WI38 (cell line): ENCODE results near the gene TTC9C.

ENCODE experiments used
- H3K4me3 ChIP-seq: 2 replicates; pipeline ENCODE4 v1.5.1; 2011; ENCODE audit warnings: low read depth, mild to moderate bottlenecking, control low read depth, low read length
- TF ChIP-seq, protein P1 (sequence below): IDR thresholded peaks from 2 replicates; pipeline ENCODE4 v1.5.1; 2012; ENCODE audit warnings: low read depth, mild to moderate bottlenecking, control low read depth, low read length

Gene TTC9C

DNA sequence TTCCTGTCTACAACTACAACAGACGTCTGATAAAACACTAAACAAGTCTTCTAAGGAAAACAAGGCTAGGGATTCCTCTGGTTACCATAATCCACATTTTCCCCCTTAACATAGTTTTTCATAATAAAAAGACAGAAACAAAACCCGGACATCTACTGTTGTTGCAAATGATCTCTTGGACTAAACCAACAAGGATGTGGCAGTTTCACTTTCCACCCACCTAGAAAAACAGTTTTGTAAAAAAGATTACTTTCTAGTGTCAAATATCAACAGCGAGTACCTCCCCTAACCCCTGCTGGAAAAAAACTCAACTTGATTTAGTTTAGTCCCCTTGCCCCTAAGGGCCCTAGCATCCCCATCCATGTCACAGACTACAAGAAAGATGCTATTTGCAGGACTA, 15.4 kb upstream of the TTC9C start:
- no peak overlapping the region for H3K4me3 ChIP-seq
- TF ChIP-seq, protein P1, sequence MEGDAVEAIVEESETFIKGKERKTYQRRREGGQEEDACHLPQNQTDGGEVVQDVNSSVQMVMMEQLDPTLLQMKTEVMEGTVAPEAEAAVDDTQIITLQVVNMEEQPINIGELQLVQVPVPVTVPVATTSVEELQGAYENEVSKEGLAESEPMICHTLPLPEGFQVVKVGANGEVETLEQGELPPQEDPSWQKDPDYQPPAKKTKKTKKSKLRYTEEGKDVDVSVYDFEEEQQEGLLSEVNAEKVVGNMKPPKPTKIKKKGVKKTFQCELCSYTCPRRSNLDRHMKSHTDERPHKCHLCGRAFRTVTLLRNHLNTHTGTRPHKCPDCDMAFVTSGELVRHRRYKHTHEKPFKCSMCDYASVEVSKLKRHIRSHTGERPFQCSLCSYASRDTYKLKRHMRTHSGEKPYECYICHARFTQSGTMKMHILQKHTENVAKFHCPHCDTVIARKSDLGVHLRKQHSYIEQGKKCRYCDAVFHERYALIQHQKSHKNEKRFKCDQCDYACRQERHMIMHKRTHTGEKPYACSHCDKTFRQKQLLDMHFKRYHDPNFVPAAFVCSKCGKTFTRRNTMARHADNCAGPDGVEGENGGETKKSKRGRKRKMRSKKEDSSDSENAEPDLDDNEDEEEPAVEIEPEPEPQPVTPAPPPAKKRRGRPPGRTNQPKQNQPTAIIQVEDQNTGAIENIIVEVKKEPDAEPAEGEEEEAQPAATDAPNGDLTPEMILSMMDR: no peak

GRCh38 chr11:62713343-62713742, 14.9 kb upstream of the TTC9C start:
- H3K4me3 ChIP-seq: no peak overlapping the region
- TF ChIP-seq, protein P1: no peak

DNA sequence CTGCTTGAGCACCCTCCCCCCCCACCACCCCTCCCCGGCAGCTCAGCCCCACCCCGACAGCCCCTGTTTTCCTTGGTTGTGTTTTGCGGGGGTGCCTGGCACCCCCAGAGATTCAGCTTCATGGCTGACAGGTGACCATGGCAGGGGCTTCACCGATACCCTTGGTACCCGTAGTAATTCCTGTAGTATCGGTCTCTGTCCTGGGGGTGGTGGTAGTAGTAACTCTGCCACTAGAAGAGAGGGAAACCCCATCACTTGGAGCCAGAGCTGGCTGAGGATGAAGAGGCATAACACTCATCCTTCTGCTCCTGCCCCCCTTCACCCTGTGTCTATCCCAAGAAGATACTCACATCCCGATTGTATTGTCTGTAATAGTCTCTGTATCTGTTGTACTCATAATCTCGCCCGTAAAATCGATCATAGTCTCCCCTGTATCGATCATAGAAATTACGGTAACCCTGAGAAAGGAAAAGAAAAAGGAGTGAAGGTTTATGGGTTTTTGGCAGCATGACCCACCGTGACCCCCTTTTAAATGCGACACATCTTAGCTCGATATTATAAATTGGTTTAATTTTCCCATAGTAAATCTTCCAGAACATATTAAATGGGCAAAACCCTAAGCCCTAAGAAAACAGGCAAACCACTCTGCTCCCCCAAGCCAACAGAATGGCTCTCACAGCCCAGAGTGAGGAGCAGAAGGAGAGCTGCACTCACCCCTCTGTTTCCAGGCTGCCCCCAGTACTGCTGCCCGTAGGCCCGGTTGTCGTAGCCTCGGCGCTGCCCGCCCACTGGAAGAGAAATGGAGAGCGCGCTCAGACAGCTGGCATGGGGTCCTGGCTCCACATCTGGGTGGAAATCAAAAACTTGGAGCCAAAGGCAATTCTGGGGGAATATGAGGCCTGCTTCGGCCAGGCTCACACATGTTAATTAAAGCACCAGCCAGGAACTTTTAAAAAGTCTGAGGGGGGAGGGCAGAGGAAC, 12.8 kb upstream of the TTC9C start:
- no peak overlapping the region for H3K4me3 ChIP-seq
- TF ChIP-seq, protein P1: no peak

DNA sequence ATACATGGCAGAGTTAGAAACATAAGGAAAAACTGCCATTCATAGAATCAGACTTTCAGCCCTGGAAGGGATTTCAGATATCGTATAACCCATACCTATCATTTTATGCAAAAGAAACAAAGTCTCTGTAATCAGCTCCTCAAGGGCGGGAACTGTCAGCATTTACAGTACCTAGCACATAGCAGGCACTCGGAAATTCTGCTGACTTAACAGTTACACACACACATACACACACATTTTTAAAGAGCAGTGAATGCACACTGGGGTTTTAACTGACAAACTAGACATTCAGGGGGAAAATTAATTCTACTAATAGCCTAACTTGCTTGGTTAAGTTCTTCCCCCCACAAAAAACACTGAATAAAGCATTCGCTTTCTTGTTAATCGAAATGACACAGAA, 12.1 kb upstream of the TTC9C start:
- TF ChIP-seq, protein P1: no peak
- no peak overlapping the region for H3K4me3 ChIP-seq

DNA sequence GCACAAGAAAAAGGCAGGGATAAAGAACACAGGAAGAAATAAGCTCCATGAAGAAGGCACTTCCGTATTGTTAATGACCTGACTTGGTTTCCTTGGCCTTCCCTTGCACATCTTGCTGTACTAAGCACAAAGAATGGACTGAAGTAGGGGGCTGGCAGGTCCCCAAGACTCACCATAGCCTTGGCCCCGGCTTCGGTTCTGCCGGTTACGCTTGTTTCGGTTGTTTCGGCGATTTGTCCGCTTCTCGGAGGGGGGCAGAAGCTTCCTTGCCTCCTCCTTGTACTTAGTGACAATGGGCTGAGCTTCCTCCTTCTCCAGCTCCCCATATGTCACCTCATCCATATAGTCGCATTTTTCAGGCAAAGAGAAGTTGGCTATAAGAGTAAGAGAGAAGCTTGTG, 11.5 kb upstream of the TTC9C start:
- H3K4me3 ChIP-seq: no peak overlapping the region
- TF ChIP-seq, protein P1: no peak

GRCh38 chr11:62719302-62719978, 8.8 kb upstream of the TTC9C start:
- no peak overlapping the region for H3K4me3 ChIP-seq
- TF ChIP-seq, protein P1: no peak

- TF ChIP-seq, protein P1: no peak
- no peak overlapping the region for H3K4me3 ChIP-seq
These were observed 6.3 kb upstream of the TTC9C start for GRCh38 chr11:62721994-62722393.
